Measurements from ENCODE around the gene SLC45A2. TPM values are rescaled to one million over a fixed set of nuclear protein-coding genes. Genes with fewer than 3 reads are reported as not detected.

SLC45A2 gene
- polyA plus RNA-seq, 3 donors: not detected

- peaks cover 15 to 16% of the 10 kb centered on the region in 2 donors for H3K36me3 ChIP-seq (replicated peaks in 1 of 2; ENCODE audit: control insufficient read depth in 1 of 2, insufficient read depth in 2 of 2, low read length in 2 of 2)
- WGBS (ENCODE audit: insufficient coverage): 97% methylated on average over 6 of the region's 6 CpGs
- intact Hi-C loops (cut with micrococcal nuclease): no loop called here
- no peaks in the 10 kb centered on the region for H4K20me1 ChIP-seq (ENCODE audit: insufficient read depth, low read length)
- Mint-ChIP-seq H3K36me3 (peaks cover 14 to 17% of the 10 kb centered on the region in 2 donors), H3K27ac (no peak overlapping the region), H3K4me3 (no peak overlapping the region), H3K4me1 (no peaks in the 10 kb centered on the region), H3K27me3 (ENCODE audit: low read depth in 3 of 3) (no peaks in the 10 kb centered on the region), H3K9me3 (peaks cover 0 to 6% (median 0%) of the 10 kb centered on the region in 7 donors)
- no peaks in the 10 kb centered on the region for H3K79me2 ChIP-seq (ENCODE audit: insufficient read depth, low read length)
- no peaks in the 10 kb centered on the region for H3K27me3 ChIP-seq (ENCODE audit: control insufficient read depth in 2 of 2, insufficient read depth in 2 of 2, low read length in 2 of 2)
- no peak overlapping the region for H2AFZ ChIP-seq (ENCODE audit: insufficient read depth, low read depth, low read length, poor library complexity, severe bottlenecking)
- no peak overlapping the region for H3K4me3 ChIP-seq (replicated peaks in 1 of 3; ENCODE audit: low read depth in 2 of 3, low read length in 3 of 3)
- no peak overlapping the region for H3K9ac ChIP-seq (ENCODE audit: insufficient read depth, low read length, poor library complexity, severe bottlenecking)
- peaks cover 7 to 12% of the 10 kb centered on the region in 2 donors for H3K9me3 ChIP-seq (replicated peaks in 1 of 2; ENCODE audit: control insufficient read depth in 1 of 2, insufficient read depth in 1 of 2, low read length in 2 of 2)
- TF ChIP-seq CTCF (IDR thresholded peaks at IDR 0.05): no peak
- H3K27ac ChIP-seq (ENCODE audit: low read depth in 1 of 2, low read length in 2 of 2): no peak overlapping the region
- DNase-seq: no peak
- H3K4me2 ChIP-seq (replicated peaks; ENCODE audit: extremely low read depth, low read length, poor library complexity, severe bottlenecking): no peak overlapping the region
- no peaks in the 10 kb centered on the region for H3K4me1 ChIP-seq (ENCODE audit: control insufficient read depth in 1 of 2, insufficient read depth in 2 of 2, low read length in 2 of 2)
These were observed 954 bp upstream of the SLC45A2 start for GRCh38 chr5:33985447-33985846.

- WGBS (ENCODE audit: insufficient coverage): 98% methylated on average over 15 of the region's 15 CpGs
- H3K9ac ChIP-seq (ENCODE audit: insufficient read depth, low read length, poor library complexity, severe bottlenecking): no peak overlapping the region
- H3K4me3 Mint-ChIP-seq: no peak overlapping the region
- no peak for TF ChIP-seq CTCF (IDR thresholded peaks at IDR 0.05)
- H2AFZ ChIP-seq (ENCODE audit: insufficient read depth, low read depth, low read length, poor library complexity, severe bottlenecking): no peak overlapping the region
- DNase-seq: no peak
- peaks cover 0 to 6% (median 0%) of the 10 kb centered on the region in 7 donors for H3K9me3 Mint-ChIP-seq
- H3K27me3 ChIP-seq (ENCODE audit: control insufficient read depth in 2 of 2, insufficient read depth in 2 of 2, low read length in 2 of 2): no peaks in the 10 kb centered on the region
- peaks cover 14 to 15% of the 10 kb centered on the region in 2 donors for H3K36me3 ChIP-seq (replicated peaks in 1 of 2; ENCODE audit: control insufficient read depth in 1 of 2, insufficient read depth in 2 of 2, low read length in 2 of 2)
- no peaks in the 10 kb centered on the region for H3K27me3 Mint-ChIP-seq (ENCODE audit: low read depth in 3 of 3)
- intact Hi-C loops (cut with micrococcal nuclease): no loop called here
- H3K79me2 ChIP-seq (ENCODE audit: insufficient read depth, low read length): no peaks in the 10 kb centered on the region
- H3K36me3 Mint-ChIP-seq: peaks cover 14% of the 10 kb centered on the region in 2 donors
- no peak overlapping the region for H3K27ac Mint-ChIP-seq
- H4K20me1 ChIP-seq (ENCODE audit: insufficient read depth, low read length): no peaks in the 10 kb centered on the region
- no peak overlapping the region for H3K4me3 ChIP-seq (replicated peaks in 1 of 3; ENCODE audit: low read depth in 2 of 3, low read length in 3 of 3)
- H3K9me3 ChIP-seq (replicated peaks in 1 of 2; ENCODE audit: control insufficient read depth in 1 of 2, insufficient read depth in 1 of 2, low read length in 2 of 2): peaks cover 7 to 12% of the 10 kb centered on the region in 2 donors
- H3K4me1 ChIP-seq (ENCODE audit: control insufficient read depth in 1 of 2, insufficient read depth in 2 of 2, low read length in 2 of 2): no peaks in the 10 kb centered on the region
- no peaks in the 10 kb centered on the region for H3K4me1 Mint-ChIP-seq
- H3K4me2 ChIP-seq (replicated peaks; ENCODE audit: extremely low read depth, low read length, poor library complexity, severe bottlenecking): no peak overlapping the region
- no peak overlapping the region for H3K27ac ChIP-seq (ENCODE audit: low read depth in 1 of 2, low read length in 2 of 2)
These were observed 315 bp downstream of the SLC45A2 start for GRCh38 chr5:33984178-33984577.

Data from CD14-positive monocyte (primary cell).